Endothelial cell of umbilical vein (primary cell): ENCODE measurements around the gene QSOX2.

Source experiments
- CTCF ChIP-seq, 2 donors: IDR thresholded peaks; 1 replicate in 1 of 2; 2 replicates in 1 of 2; pipeline ENCODE4 v1.5.1; 2011; ENCODE audit warnings: low read length in 2 of 2, mild to moderate bottlenecking in 2 of 2, moderate library complexity in 2 of 2, control low read depth in 1 of 2, inconsistent platforms in 1 of 2, low read depth in 1 of 2; ENCODE audit not compliant: insufficient read depth in 1 of 2; ENCODE audit errors: extremely low read depth in 1 of 2
- GATA2 ChIP-seq: IDR thresholded peaks from 2 replicates; pipeline ENCODE4 v1.7.0; 2011; ENCODE audit warnings: low read depth, mild to moderate bottlenecking, moderate library complexity, mixed read lengths, low read length; ENCODE audit not compliant: insufficient read length, insufficient read depth
- JUN ChIP-seq: IDR thresholded peaks from 2 replicates; pipeline ENCODE4 v1.6.1; 2011; ENCODE audit warnings: borderline replicate concordance, low read depth; ENCODE audit not compliant: insufficient read length, insufficient read depth
- MAX ChIP-seq: IDR thresholded peaks from 2 replicates; pipeline ENCODE4 v1.6.1; 2011; ENCODE audit not compliant: insufficient read depth, insufficient read length
- POLR2A ChIP-seq: IDR thresholded peaks from 2 replicates; pipeline ENCODE4 v1.6.1; 2012; ENCODE audit warnings: low read depth, mild to moderate bottlenecking, control low read depth, low read length
- POLR2AphosphoS5 ChIP-seq: IDR thresholded peaks from 2 replicates; pipeline ENCODE4 v1.6.1; 2012; ENCODE audit warnings: low read depth, mild to moderate bottlenecking, control low read depth, low read length, moderate library complexity; ENCODE audit not compliant: insufficient read depth

- no peak for TF ChIP-seq POLR2A
- no peak for TF ChIP-seq JUN
- TF ChIP-seq GATA2: no peak
- no peak for TF ChIP-seq MAX
- TF ChIP-seq CTCF (IDR thresholded peaks at IDR 0.05; ENCODE audit: extremely low read depth in 1 of 2, insufficient read depth in 1 of 2, low read depth in 1 of 2, low read length in 2 of 2): no peak
- TF ChIP-seq POLR2AphosphoS5: no peak
These were observed 17.1 kb upstream of the QSOX2 start for GRCh38 chr9:136262671-136263178.
